HG03196 (cell line): ENCODE measurements around the gene KLC4.

Experiments used
- ATAC-seq: cut with Tn5 transposase; IDR thresholded peaks from one replicate; pipeline ENCODE4 v1.9.1; 2021; ENCODE audit not compliant: unreplicated experiment

KLC4 gene

DNA sequence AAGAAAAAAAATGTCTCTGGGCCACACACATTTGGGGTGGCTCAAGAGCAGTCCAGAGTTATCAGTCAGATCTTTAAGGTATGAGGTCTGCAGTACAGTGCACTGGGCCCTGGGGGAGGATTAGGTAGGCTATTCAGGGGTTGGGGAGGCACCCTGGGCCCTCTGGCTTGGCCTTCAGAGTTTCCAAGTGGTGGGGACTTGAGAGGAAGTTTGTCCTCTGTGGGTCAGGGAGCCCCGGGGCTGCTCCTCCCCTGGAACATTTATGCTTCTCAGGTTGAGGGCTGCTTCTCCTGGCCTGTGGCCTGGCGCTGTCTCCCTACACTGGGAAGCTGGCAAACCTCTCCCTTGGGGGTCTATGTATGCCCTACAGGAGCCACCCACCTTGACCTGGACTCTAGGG is 62.7 kb downstream of the KLC4 start:
- ATAC-seq = no peak

DNA sequence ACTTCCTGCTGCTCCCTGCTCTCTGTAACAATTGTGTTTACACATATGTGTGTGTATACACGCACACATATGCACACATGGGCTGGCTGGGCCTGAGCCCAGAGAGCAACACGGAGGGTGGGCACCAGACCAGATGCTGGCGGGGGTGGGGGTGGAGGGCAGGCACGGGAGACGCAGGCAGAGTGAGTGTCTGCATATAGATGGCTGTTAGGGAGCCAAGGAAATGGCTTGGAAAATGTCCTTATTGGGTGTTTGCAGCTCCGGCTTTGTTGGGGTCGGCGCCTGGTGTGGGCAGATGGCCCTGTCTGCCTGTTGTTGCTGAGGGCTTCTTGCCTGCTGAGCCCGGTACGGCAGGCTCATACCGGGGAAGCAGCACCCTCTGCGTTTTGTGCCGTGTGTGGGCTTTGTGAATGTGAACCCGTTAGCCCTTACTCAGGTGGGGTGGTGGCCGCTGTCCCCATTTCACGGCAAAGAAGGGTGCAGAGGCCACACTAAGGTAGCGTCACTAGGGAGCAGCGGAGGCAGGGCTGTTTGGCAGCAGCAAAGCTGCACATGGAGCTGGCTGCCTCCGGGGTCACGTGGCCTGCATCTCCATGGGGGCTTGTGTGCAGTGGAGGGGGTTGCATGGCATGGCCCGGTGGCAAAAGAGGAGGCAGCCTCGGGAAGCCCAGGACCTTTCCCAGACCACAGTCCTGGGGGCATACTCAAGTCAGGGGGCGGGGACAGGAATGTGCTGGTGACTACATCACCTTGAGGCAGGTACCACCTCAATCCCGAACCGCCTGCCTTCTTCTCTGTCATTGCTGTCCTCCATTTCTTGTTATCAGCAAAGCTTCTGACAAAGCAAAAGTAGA is 64.3 kb downstream of the KLC4 start:
- ATAC-seq = no peak

DNA sequence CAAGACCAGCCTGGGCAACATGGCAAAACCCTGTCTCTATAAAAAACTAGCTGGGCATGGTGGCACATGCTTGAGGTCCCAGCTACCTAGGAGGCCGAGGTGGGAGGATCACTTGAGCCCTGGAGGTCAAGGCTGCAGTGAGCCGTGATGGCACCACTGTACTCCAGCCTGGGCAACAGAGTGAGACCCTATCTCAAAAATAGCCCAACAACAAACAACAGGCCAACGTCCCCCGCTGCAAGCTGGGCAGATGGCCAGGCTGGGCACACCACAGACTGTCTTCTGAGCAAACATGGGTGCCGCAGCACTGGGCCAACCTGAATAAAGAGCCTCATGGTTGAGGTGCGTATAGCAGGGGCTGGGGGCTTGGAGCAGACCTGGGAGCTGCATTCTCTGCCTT is 65.0 kb downstream of the KLC4 start:
- ATAC-seq = no peak
